ENCODE results near the gene STK25. TPM values are rescaled to one million over a fixed set of nuclear protein-coding genes. Genes with fewer than 3 reads are reported as not detected.

STK25 gene
- total and polyA plus RNA-seq, 2 experiments from 2014 or later, result 183 to 192 TPM

DNA sequence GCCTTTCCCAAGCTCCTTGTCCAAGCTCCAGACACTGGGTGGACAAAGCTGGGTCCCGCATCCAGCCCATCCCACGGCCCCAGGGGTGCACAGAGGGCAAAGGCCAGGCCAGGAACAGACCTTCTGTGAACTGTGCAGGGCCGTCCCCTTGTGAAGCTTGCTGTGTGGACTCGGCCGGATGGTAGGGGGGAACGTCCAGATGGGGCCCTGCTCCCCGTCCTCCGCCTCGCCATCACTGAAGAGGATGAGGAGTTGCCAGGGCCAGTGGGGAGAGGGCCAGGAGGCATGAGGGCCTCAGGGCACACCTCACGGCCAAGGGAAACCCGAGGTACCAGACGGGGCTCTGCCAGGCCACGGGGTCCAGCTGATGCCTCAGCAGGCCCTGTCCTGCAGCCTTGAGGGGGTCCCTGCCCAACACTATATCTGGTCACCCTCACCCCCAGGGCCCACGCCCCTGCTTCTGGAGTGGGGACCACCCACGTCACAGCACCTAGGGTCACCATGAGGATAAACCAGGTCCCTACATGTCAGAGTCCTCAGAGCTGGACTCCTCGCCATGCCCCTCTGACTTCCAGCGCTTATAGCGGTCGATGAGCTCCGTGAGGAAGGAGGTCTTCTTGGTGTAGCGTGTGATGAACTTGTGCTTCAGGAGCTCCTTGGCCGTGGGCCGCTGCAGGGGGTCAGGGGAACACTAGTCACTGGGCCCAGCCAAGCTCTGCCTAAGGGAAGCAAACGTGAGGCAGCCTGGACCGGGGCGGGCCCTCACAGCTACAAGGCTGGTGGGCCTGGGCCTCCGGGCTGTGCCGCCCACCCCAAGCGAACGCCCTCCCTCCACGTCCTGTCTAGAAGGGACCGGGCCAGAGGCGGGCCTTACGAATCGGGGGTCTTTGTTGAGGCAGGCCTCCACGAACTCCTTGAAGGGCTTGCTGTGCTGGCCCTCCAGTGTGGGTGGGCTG lies 10.0 kb downstream of the STK25 start:
- Histone ChIP-seq H4K20me1 (ENCODE audit: insufficient read depth, poor library complexity, severe bottlenecking) (no peaks in the 10 kb centered on the region), H3K27ac (no peak overlapping the region), H3K9me3 (ENCODE audit: low read depth) (no peaks in the 10 kb centered on the region), H3K4me1 (ENCODE audit: insufficient read depth) (no peaks in the 10 kb centered on the region), H2AFZ (no peak overlapping the region), H3K27me3 (no peaks in the 10 kb centered on the region), H3K79me2 (peaks cover 26% of the 10 kb centered on the region), H3K9me2 (replicated peaks; ENCODE audit: insufficient read depth) (no peaks in the 10 kb centered on the region), H3K4me3 (no peak overlapping the region), H3K4me2 (no peak overlapping the region), H3K36me3 (replicated peaks; ENCODE audit: insufficient read depth, low read depth) (no peaks in the 10 kb centered on the region)
- DNase-seq (ENCODE audit: low spot score), result no peak
- 96% methylated on average over 36 of the region's 36 CpGs for WGBS (ENCODE audit: low lambda C conversion rate, missing lambda C conversion rate)
- TF ChIP-seq, protein P1, sequence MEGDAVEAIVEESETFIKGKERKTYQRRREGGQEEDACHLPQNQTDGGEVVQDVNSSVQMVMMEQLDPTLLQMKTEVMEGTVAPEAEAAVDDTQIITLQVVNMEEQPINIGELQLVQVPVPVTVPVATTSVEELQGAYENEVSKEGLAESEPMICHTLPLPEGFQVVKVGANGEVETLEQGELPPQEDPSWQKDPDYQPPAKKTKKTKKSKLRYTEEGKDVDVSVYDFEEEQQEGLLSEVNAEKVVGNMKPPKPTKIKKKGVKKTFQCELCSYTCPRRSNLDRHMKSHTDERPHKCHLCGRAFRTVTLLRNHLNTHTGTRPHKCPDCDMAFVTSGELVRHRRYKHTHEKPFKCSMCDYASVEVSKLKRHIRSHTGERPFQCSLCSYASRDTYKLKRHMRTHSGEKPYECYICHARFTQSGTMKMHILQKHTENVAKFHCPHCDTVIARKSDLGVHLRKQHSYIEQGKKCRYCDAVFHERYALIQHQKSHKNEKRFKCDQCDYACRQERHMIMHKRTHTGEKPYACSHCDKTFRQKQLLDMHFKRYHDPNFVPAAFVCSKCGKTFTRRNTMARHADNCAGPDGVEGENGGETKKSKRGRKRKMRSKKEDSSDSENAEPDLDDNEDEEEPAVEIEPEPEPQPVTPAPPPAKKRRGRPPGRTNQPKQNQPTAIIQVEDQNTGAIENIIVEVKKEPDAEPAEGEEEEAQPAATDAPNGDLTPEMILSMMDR (IDR thresholded peaks at IDR 0.05; ENCODE audit: poor library complexity), result no peak
- TF ChIP-seq EZH2 (IDR thresholded peaks at IDR 0.05; ENCODE audit: borderline replicate concordance), result no peak
- no peak for TF ChIP-seq EZH2phosphoT487 (IDR thresholded peaks at IDR 0.05; ENCODE audit: low read depth, severe bottlenecking, unreplicated experiment)

DNA sequence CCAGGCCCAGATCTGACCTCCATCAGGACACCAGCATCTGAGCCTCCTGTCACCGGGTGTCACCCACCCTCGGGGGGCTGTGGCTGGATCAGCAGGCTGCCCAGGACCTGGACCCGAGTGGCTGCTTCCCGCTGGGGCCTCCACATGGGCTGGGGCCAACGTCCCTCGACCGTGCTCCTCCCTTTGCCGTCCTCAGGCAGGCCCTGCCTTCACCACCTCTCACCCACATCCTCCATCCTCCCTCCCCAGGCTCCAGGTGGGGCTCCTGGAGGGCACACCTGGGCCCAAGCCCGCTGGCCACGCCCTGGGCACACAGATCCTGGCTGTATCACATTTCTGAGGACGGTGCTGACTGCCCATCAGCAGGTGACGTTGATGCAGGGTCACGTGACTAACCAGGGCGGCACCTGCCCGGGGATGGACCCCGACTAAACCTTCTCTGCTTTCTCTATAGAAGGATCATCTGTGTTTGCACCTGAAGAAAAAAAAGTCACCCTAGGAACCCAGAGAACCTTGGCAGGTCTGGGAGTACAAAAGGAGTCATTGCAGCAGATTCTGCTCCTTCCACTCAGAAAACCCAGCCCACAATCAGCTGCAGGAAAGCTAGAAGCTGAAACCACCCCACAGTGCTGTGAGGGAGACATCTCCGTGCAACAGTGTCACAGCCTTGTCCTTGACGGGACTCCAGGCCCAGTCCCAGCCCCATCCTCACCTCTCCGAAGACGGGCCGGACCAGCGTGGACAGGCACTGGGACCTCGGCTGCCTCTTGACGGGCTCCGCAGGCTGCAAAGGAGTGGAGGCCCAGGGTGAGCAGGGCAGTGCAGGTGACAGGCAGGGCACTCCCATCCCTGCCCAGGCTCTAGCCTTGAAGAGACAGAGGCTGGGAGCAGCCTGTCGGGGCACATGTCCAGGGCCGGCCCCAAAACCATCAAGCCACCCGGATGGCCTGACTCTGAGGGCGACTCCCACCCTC lies 11.2 kb downstream of the STK25 start:
- Histone ChIP-seq H3K79me2 (peaks cover 14% of the 10 kb centered on the region), H3K27me3 (no peaks in the 10 kb centered on the region), H3K4me2 (no peak overlapping the region), H3K36me3 (replicated peaks; ENCODE audit: insufficient read depth, low read depth) (no peaks in the 10 kb centered on the region), H3K4me1 (ENCODE audit: insufficient read depth) (no peaks in the 10 kb centered on the region), H3K9me2 (replicated peaks; ENCODE audit: insufficient read depth) (no peaks in the 10 kb centered on the region), H2AFZ (no peak overlapping the region), H3K9me3 (ENCODE audit: low read depth) (no peaks in the 10 kb centered on the region), H4K20me1 (ENCODE audit: insufficient read depth, poor library complexity, severe bottlenecking) (no peaks in the 10 kb centered on the region), H3K27ac (no peak overlapping the region), H3K4me3 (no peak overlapping the region)
- no peak for DNase-seq (ENCODE audit: low spot score)
- TF ChIP-seq EZH2 (IDR thresholded peaks at IDR 0.05; ENCODE audit: borderline replicate concordance), result no peak
- WGBS (ENCODE audit: low lambda C conversion rate, missing lambda C conversion rate), result 95% methylated on average over 27 of the region's 29 CpGs

DNA sequence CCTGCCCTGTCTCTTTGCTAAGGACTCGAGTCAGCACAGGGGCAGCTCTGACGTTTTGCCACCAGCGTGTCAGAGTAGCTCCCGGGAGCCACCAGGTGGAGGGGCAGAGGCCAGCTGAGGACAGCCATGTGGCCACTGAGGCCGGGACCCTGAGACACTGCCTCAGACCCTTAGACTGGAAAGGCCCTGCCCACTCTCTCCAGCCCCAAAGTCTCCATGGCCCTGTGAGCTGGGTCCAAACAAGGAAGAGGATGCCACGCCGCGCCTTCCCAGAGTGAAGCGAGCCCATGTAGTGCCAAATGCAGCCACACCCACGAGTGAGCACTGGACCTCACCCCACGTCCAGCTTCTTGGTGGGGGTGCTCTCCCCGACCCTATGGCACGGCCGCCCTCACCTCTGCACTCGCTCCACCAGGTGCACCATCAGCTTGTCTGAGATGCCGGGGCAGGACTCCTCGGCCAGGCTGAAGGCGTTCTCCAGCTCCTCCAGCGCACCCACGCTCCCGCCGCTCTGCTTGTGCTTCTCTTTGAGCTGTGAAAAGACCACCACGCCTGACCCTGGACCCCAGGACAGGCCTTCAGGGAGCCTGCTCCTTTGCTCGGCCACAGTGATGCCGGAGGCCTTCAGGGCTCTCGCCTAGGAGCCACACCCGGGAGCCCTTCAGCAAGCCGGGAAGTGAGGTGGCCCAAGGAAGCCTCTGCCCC lies 12.2 kb downstream of the STK25 start:
- Histone ChIP-seq H3K4me1 (ENCODE audit: insufficient read depth) (no peaks in the 10 kb centered on the region), H3K36me3 (replicated peaks; ENCODE audit: insufficient read depth, low read depth) (no peaks in the 10 kb centered on the region)
- TF ChIP-seq EZH2 (IDR thresholded peaks at IDR 0.05; ENCODE audit: borderline replicate concordance) (no peak), EZH2phosphoT487 (IDR thresholded peaks at IDR 0.05; ENCODE audit: low read depth, severe bottlenecking, unreplicated experiment) (no peak)
- TF ChIP-seq, protein P1 (IDR thresholded peaks at IDR 0.05; ENCODE audit: poor library complexity), result no peak

More for the DNA sequence above, 12.2 kb downstream of the STK25 start:
- Histone ChIP-seq H3K4me2 (no peak overlapping the region), H3K27ac (no peak overlapping the region), H3K9me2 (replicated peaks; ENCODE audit: insufficient read depth) (no peaks in the 10 kb centered on the region), H3K79me2 (peaks cover 4% of the 10 kb centered on the region), H3K9me3 (ENCODE audit: low read depth) (no peaks in the 10 kb centered on the region), H4K20me1 (ENCODE audit: insufficient read depth, poor library complexity, severe bottlenecking) (no peaks in the 10 kb centered on the region), H3K27me3 (no peaks in the 10 kb centered on the region), H3K4me3 (no peak overlapping the region), H2AFZ (no peak overlapping the region)
- 95% methylated on average over 27 of the region's 28 CpGs for WGBS (ENCODE audit: low lambda C conversion rate, missing lambda C conversion rate)
- DNase-seq (ENCODE audit: low spot score), result no peak
